Activated T-helper 2 cell treated with anti-CD3 and anti-CD28 coated beads, Interferon-gamma antibody, Interleukin-2, Interleukin-4, amounts not matched to agents 10 μg/mL and 5 μg/mL and 100 μg/mL, durations not matched to agents 14 hours and 24 hours and 36 hours (primary cell): Measurements from ENCODE around the gene WNT2B. TPM values are rescaled to one million over a fixed set of nuclear protein-coding genes. Genes with fewer than 3 reads are reported as not detected.

Source experiments
- DNase-seq: peaks from one replicate; pipeline ENCODE4 v3.0.0; 2021; ENCODE audit warnings: low spot score
- H3K27ac Mint-ChIP-seq: one replicate; pipeline ENCODE4 v1.8.0; 2021; ENCODE audit warnings: mixed read lengths
- H3K27me3 Mint-ChIP-seq: one replicate; pipeline ENCODE4 v1.8.0; 2021; ENCODE audit warnings: low read depth, mixed read lengths
- H3K36me3 Mint-ChIP-seq: one replicate; pipeline ENCODE4 v1.8.0; 2021; ENCODE audit warnings: low read depth, mixed read lengths
- H3K4me1 Mint-ChIP-seq: one replicate; pipeline ENCODE4 v1.8.0; 2021; ENCODE audit warnings: low read depth, mixed read lengths
- H3K4me3 Mint-ChIP-seq: one replicate; pipeline ENCODE4 v1.8.0; 2021; ENCODE audit warnings: low read depth, mild to moderate bottlenecking, moderate library complexity, mixed read lengths
- H3K9me3 Mint-ChIP-seq: one replicate; pipeline ENCODE4 v1.8.0; 2021; ENCODE audit warnings: mixed read lengths
- intact Hi-C: fragments of 100-400 bp; cut with micrococcal nuclease; formaldehyde crosslinking; loops from one replicate; pipeline ENCODE4 v1.15.1; 2023
- total RNA-seq: library from RNA; stranded (reverse); gene quantifications from 2 replicates; pipeline ENCODE4 v1.2.3, GENCODE V29; 2022

Gene WNT2B
- total RNA-seq, 1 donor from 2014 or later = 0.16 TPM

- H3K27me3 Mint-ChIP-seq = no peaks in the 10 kb centered on the region
- intact Hi-C loops = no loop called here
- no peaks in the 10 kb centered on the region for H3K4me1 Mint-ChIP-seq
- no peak overlapping the region for H3K27ac Mint-ChIP-seq
- DNase-seq = no peak
- no peaks in the 10 kb centered on the region for H3K9me3 Mint-ChIP-seq
- H3K36me3 Mint-ChIP-seq = peaks cover 4% of the 10 kb centered on the region
- H3K4me3 Mint-ChIP-seq = no peak overlapping the region
Measured at GRCh38 chr1:112564081-112564480, 55.3 kb downstream of the WNT2B start.

GRCh38 chr1:112565800-112566199, 57.0 kb downstream of the WNT2B start:
- Mint-ChIP-seq H3K36me3 (peaks cover 7% of the 10 kb centered on the region), H3K27me3 (no peaks in the 10 kb centered on the region), H3K4me1 (no peaks in the 10 kb centered on the region), H3K4me3 (no peak overlapping the region), H3K27ac (no peak overlapping the region), H3K9me3 (no peaks in the 10 kb centered on the region)
- DNase-seq = no peak
- intact Hi-C loops = no loop called here

- no peaks in the 10 kb centered on the region for H3K27me3 Mint-ChIP-seq
- intact Hi-C loops = no loop called here
- H3K27ac Mint-ChIP-seq = no peak overlapping the region
- peaks cover 25% of the 10 kb centered on the region for H3K36me3 Mint-ChIP-seq
- H3K4me3 Mint-ChIP-seq = no peak overlapping the region
- no peaks in the 10 kb centered on the region for H3K4me1 Mint-ChIP-seq
- no peaks in the 10 kb centered on the region for H3K9me3 Mint-ChIP-seq
- no peak for DNase-seq
Measured at GRCh38 chr1:112575154-112575804, 66.5 kb downstream of the WNT2B start.

- Mint-ChIP-seq H3K27me3 (no peaks in the 10 kb centered on the region), H3K36me3 (peaks cover 25% of the 10 kb centered on the region), H3K4me1 (no peaks in the 10 kb centered on the region), H3K27ac (no peak overlapping the region), H3K9me3 (no peaks in the 10 kb centered on the region), H3K4me3 (no peak overlapping the region)
- DNase-seq = no peak
- intact Hi-C loops = no loop called here
Measured at GRCh38 chr1:112576240-112576639, 67.5 kb downstream of the WNT2B start.

Other genes with a start within 250 kb of the WNT2B start
- gene CTTNBP2NL, start 112.8 kb upstream of the WNT2B start, total RNA-seq = 5.7 and 7.1 TPM in 2 replicates
- 15.3 and 15.4 TPM in 2 replicates for gene ST7L, start 110.2 kb downstream of the WNT2B start, total RNA-seq
- gene CAPZA1, start 110.9 kb downstream of the WNT2B start, total RNA-seq = 260 and 269 TPM in 2 replicates
- 64.5 and 68.1 TPM in 2 replicates for gene MOV10, start 165.7 kb downstream of the WNT2B start, total RNA-seq
- 68.7 and 74.7 TPM in 2 replicates for gene RHOC, start 198.2 kb downstream of the WNT2B start, total RNA-seq
- gene PPM1J, start 206.4 kb downstream of the WNT2B start, total RNA-seq = 0.59 and 0.67 TPM in 2 replicates